NK-92 (cell line): ENCODE measurements around the gene TEDC2.
"Not testable (repeated sequence)": the region's sequence is repeated elsewhere in the genome, so short reads cannot be mapped to it uniquely, and the experiment has no call there.

ENCODE experiments used
- DNase-seq: peaks from one replicate; lab custom pipeline; 2025; ENCODE audit not compliant: unreplicated experiment; lab: John Stamatoyannopoulos, UW

TEDC2 gene

GRCh38 chr16:2475413-2476344 is 15.8 kb downstream of the TEDC2 start:
- DNase-seq = no peak

- no peak for DNase-seq
Measured at GRCh38 chr16:2476345-2476720, 16.4 kb downstream of the TEDC2 start.

- no peak for DNase-seq
Measured at GRCh38 chr16:2476741-2477140, 16.8 kb downstream of the TEDC2 start.

GRCh38 chr16:2477327-2477726 is 17.4 kb downstream of the TEDC2 start:
- DNase-seq = no peak

GRCh38 chr16:2478279-2478678 is 18.4 kb downstream of the TEDC2 start:
- DNase-seq = no peak

GRCh38 chr16:2479996-2480395 is 20.1 kb downstream of the TEDC2 start:
- not testable (repeated sequence) for DNase-seq

- no peak for DNase-seq
Measured at GRCh38 chr16:2480948-2481347, 21.0 kb downstream of the TEDC2 start.

GRCh38 chr16:2481676-2482075 is 21.8 kb downstream of the TEDC2 start:
- DNase-seq = no peak

- DNase-seq = no peak
Measured at GRCh38 chr16:2482249-2482648, 22.3 kb downstream of the TEDC2 start.

- DNase-seq = no peak
Measured at GRCh38 chr16:2482708-2483534, 23.0 kb downstream of the TEDC2 start.

GRCh38 chr16:2483939-2484897 is 24.3 kb downstream of the TEDC2 start:
- DNase-seq = no peak

- no peak for DNase-seq
Measured at GRCh38 chr16:2484898-2485508, 25.1 kb downstream of the TEDC2 start.

GRCh38 chr16:2485811-2486507 is 26.1 kb downstream of the TEDC2 start:
- no peak for DNase-seq

GRCh38 chr16:2486645-2487516 is 27.0 kb downstream of the TEDC2 start:
- DNase-seq = no peak

- no peak for DNase-seq
Measured at GRCh38 chr16:2487517-2487842, 27.6 kb downstream of the TEDC2 start.

- DNase-seq = no peak
Measured at GRCh38 chr16:2487903-2488531, 28.1 kb downstream of the TEDC2 start.

- no peak for DNase-seq
Measured at GRCh38 chr16:2489581-2489980, 29.7 kb downstream of the TEDC2 start.
